Left ventricle myocardium inferior (tissue), 1 donor: ENCODE measurements around the gene PET117. TPM values are rescaled to one million over a fixed set of nuclear protein-coding genes. Genes with fewer than 3 reads are reported as not detected.
"Not testable (repeated sequence)": the region's sequence is repeated elsewhere in the genome, so short reads cannot be mapped to it uniquely, and the experiment has no call there.

ENCODE experiments used
- DNase-seq: peaks from one replicate; pipeline ENCODE4 v3.0.0-alpha.2; 2020
- H3K27ac ChIP-seq: fragments of 200-600 bp; replicated peaks from 2 replicates; pipeline ENCODE4 v1.8.0; 2021
- H3K27me3 ChIP-seq: fragments of 200-600 bp; 2 replicates; pipeline ENCODE4 v1.8.0; 2021; ENCODE audit warnings: low read depth
- H3K36me3 ChIP-seq: fragments of 200-600 bp; 2 replicates; pipeline ENCODE4 v1.8.0; 2021
- H3K4me1 ChIP-seq: fragments of 200-600 bp; 2 replicates; pipeline ENCODE4 v1.8.0; 2021
- H3K4me3 ChIP-seq: fragments of 200-600 bp; 2 replicates; pipeline ENCODE4 v1.8.0; 2021; ENCODE audit warnings: mild to moderate bottlenecking, moderate library complexity
- H3K9me3 ChIP-seq: fragments of 200-600 bp; replicated peaks from 2 replicates; pipeline ENCODE4 v1.8.0; 2021
- CTCF ChIP-seq: fragments of 200-600 bp; IDR thresholded peaks from 2 replicates; pipeline ENCODE4 v1.8.0; 2021; ENCODE audit warnings: antibody characterized with exemption, mild to moderate bottlenecking, borderline replicate concordance
- intact Hi-C: fragments of 100-400 bp; cut with micrococcal nuclease; formaldehyde crosslinking; loops from one replicate; pipeline ENCODE4 v1.11.0; 2022
- total RNA-seq: library from RNA; stranded (reverse); fragmentation: NEBNext Ultra II Directional; extraction: Animal tissue kit (Norgen Biotek cat#: 25700); gene quantifications from one replicate; pipeline ENCODE4 v1.2.1, GENCODE V29; 2021
- donor health status: DM: no; HTN: yes; CAD: no; lungs with severe emphysema.

PET117 gene
- total RNA-seq, 1 donor from 2014 or later, result 9.1 TPM

GRCh38 chr20:18108326-18108725 lies 29.3 kb upstream of the PET117 start:
- H3K4me3 ChIP-seq, result no peak overlapping the region
- no peaks in the 10 kb centered on the region for H3K4me1 ChIP-seq
- H3K9me3 ChIP-seq, result peaks cover 14% of the 10 kb centered on the region
- no peak for DNase-seq
- H3K36me3 ChIP-seq, result no peaks in the 10 kb centered on the region
- no peak overlapping the region for H3K27ac ChIP-seq
- peaks cover 10% of the 10 kb centered on the region for H3K27me3 ChIP-seq
- no peak for TF ChIP-seq CTCF
- intact Hi-C loops, result no loop called here

- H3K4me1 ChIP-seq, H3K9me3 ChIP-seq, DNase-seq, H3K36me3 ChIP-seq, H3K4me3 ChIP-seq, H3K27ac ChIP-seq, intact Hi-C loops: not testable (repeated sequence)
- peaks cover 10% of the 10 kb centered on the region for H3K27me3 ChIP-seq
These were observed 9.1 kb upstream of the PET117 start for GRCh38 chr20:18128574-18128973.

- no peak overlapping the region for H3K27ac ChIP-seq
- no peaks in the 10 kb centered on the region for H3K9me3 ChIP-seq
- no peak overlapping the region for H3K4me3 ChIP-seq
- H3K4me1 ChIP-seq, result peaks cover 10% of the 10 kb centered on the region
- DNase-seq, result no peak
- TF ChIP-seq CTCF, result no peak
- intact Hi-C loops, result loop anchor here (10.0 kb wide), 1 partner anchor 142 kb away; no protein-coding TSS in a partner anchor
- peaks cover 4% of the 10 kb centered on the region for H3K27me3 ChIP-seq
- H3K36me3 ChIP-seq, result no peaks in the 10 kb centered on the region
These were observed 5.0 kb upstream of the PET117 start for GRCh38 chr20:18132663-18133062.

GRCh38 chr20:18133962-18134361 lies 3.7 kb upstream of the PET117 start:
- no peak for TF ChIP-seq CTCF
- Histone ChIP-seq H3K9me3 (no peaks in the 10 kb centered on the region), H3K36me3 (no peaks in the 10 kb centered on the region), H3K27ac (no peak overlapping the region), H3K4me3 (no peak overlapping the region), H3K27me3 (peaks cover 4% of the 10 kb centered on the region), H3K4me1 (peaks cover 22% of the 10 kb centered on the region)
- intact Hi-C loops, result loop anchor here (10.0 kb wide), 1 partner anchor 141 kb away; no protein-coding TSS in a partner anchor
- no peak for DNase-seq

GRCh38 chr20:18138266-18138582 lies 561 bp downstream of the PET117 start:
- H3K4me3 ChIP-seq, result peak overlapping the region; percentile 95
- peaks cover 40% of the 10 kb centered on the region for H3K4me1 ChIP-seq
- TF ChIP-seq CTCF, result no peak
- no peaks in the 10 kb centered on the region for H3K9me3 ChIP-seq
- intact Hi-C loops, result loop anchor here (10.0 kb wide), 1 partner anchor 137 kb away; no protein-coding TSS in a partner anchor
- H3K27ac ChIP-seq, result peak overlapping the region; percentile 95
- no peak for DNase-seq
- H3K27me3 ChIP-seq, result no peaks in the 10 kb centered on the region
- H3K36me3 ChIP-seq, result peaks cover 10% of the 10 kb centered on the region

- H3K4me3 ChIP-seq, result peak overlapping the region; percentile 95
- intact Hi-C loops, result loop anchor here (10.0 kb wide), 1 partner anchor 136 kb away; no protein-coding TSS in a partner anchor
- peak overlapping the region; percentile 95 for H3K27ac ChIP-seq
- no peak for TF ChIP-seq CTCF
- H3K4me1 ChIP-seq, result peaks cover 40% of the 10 kb centered on the region
- DNase-seq, result no peak
- H3K36me3 ChIP-seq, result peaks cover 16% of the 10 kb centered on the region
- H3K27me3 ChIP-seq, result no peaks in the 10 kb centered on the region
- H3K9me3 ChIP-seq, result no peaks in the 10 kb centered on the region
These were observed 1.2 kb downstream of the PET117 start for GRCh38 chr20:18138639-18139583.
